GM12891 (cell line): ENCODE data around the gene CYP4B1.
"Not testable (repeated sequence)": the region's sequence is repeated elsewhere in the genome, so short reads cannot be mapped to it uniquely, and the experiment has no call there.

Experiments
- PAX5 ChIP-seq: IDR thresholded peaks from 2 replicates; pipeline ENCODE4 v1.6.1; 2011; ENCODE audit warnings: low read length, moderate library complexity, mild to moderate bottlenecking; ENCODE audit not compliant: insufficient read depth, severe bottlenecking
- POLR2A ChIP-seq: IDR thresholded peaks from 2 replicates; pipeline ENCODE4 v1.6.1; 2011; ENCODE audit warnings: low read depth, low read length, control low read depth
- POLR2AphosphoS5 ChIP-seq: IDR thresholded peaks from 2 replicates; pipeline ENCODE4 v1.6.1; 2011; ENCODE audit warnings: low read depth, low read length, control low read depth
- POU2F2 ChIP-seq: IDR thresholded peaks from 2 replicates; pipeline ENCODE4 v1.6.1; 2011; ENCODE audit warnings: low read depth, mild to moderate bottlenecking, control low read depth, low read length, moderate library complexity
- SPI1 ChIP-seq: IDR thresholded peaks from 2 replicates; pipeline ENCODE4 v1.6.1; 2011; ENCODE audit warnings: low read depth, low read length, control low read depth
- TAF1 ChIP-seq: IDR thresholded peaks from 2 replicates; pipeline ENCODE4 v1.6.1; 2011; ENCODE audit warnings: low read depth, low read length, control low read depth

GRCh38 chr1:46835469-46835868, 36.6 kb downstream of the CYP4B1 start:
- not testable (repeated sequence) for TF ChIP-seq POLR2AphosphoS5, POLR2A, TAF1, SPI1, POU2F2, PAX5
